MM.1S (cell line): ENCODE results near the gene BHLHA15.

Experiments
- DNase-seq: peaks from one replicate; pipeline ENCODE4 v3.0.0-alpha.2; 2015
- H2AFZ ChIP-seq: fragments of 300-600 bp; sonication (generic); 2 replicates; pipeline ENCODE4 v1.6.0; 2016; ENCODE audit warnings: antibody characterized with exemption, low read length
- H3F3A ChIP-seq: fragments of 300-600 bp; sonication (generic); 2 replicates; pipeline ENCODE4 v1.6.1; 2016; ENCODE audit warnings: mild to moderate bottlenecking, antibody characterized with exemption, low read length, moderate library complexity, mixed read lengths; ENCODE audit not compliant: insufficient read depth
- H3K27ac ChIP-seq: fragments of 300-600 bp; sonication (generic); 2 replicates; pipeline ENCODE4 v1.5.1; 2016; ENCODE audit warnings: mild to moderate bottlenecking, low read length
- H3K27me3 ChIP-seq: fragments of 300-600 bp; sonication (generic); replicated peaks from 2 replicates; pipeline ENCODE4 v1.6.0; 2016; ENCODE audit warnings: low read length; ENCODE audit not compliant: insufficient read depth
- H3K36me3 ChIP-seq: fragments of 300-600 bp; sonication (generic); replicated peaks from 2 replicates; pipeline ENCODE4 v1.6.1; 2016; ENCODE audit warnings: mild to moderate bottlenecking, low read length, mixed read lengths; ENCODE audit not compliant: insufficient read depth
- H3K4me1 ChIP-seq: fragments of 300-600 bp; sonication (generic); 2 replicates; pipeline ENCODE4 v1.6.1; 2016; ENCODE audit warnings: low read length, mixed read lengths
- H3K4me2 ChIP-seq: fragments of 300-600 bp; sonication (generic); 2 replicates; pipeline ENCODE4 v1.6.0; 2016; ENCODE audit warnings: low read depth, low read length
- H3K4me3 ChIP-seq: fragments of 300-600 bp; sonication (generic); 2 replicates; pipeline ENCODE4 v1.5.1; 2016; ENCODE audit warnings: low read length, mixed read lengths
- H3K79me2 ChIP-seq: fragments of 300-600 bp; sonication (generic); 2 replicates; pipeline ENCODE4 v1.6.1; 2016; ENCODE audit warnings: mixed run types, low read length, mixed read lengths
- H3K9ac ChIP-seq: fragments of 300-600 bp; sonication (generic); 2 replicates; pipeline ENCODE4 v1.6.1; 2016; ENCODE audit warnings: low read length, mixed read lengths
- H3K9me2 ChIP-seq: fragments of 300-600 bp; sonication (generic); replicated peaks from 2 replicates; pipeline ENCODE4 v1.6.1; 2016; ENCODE audit warnings: mild to moderate bottlenecking, low read length, mixed read lengths; ENCODE audit not compliant: insufficient read depth
- H3K9me3 ChIP-seq: fragments of 300-600 bp; sonication (generic); replicated peaks from 2 replicates; pipeline ENCODE4 v1.6.1; 2016; ENCODE audit warnings: mild to moderate bottlenecking, low read length, mixed read lengths; ENCODE audit not compliant: insufficient read depth
- H4K20me1 ChIP-seq: fragments of 300-600 bp; sonication (generic); 2 replicates; pipeline ENCODE4 v1.6.1; 2016; ENCODE audit warnings: mild to moderate bottlenecking, low read length, moderate library complexity, mixed read lengths; ENCODE audit not compliant: insufficient read depth
- CTCF ChIP-seq: fragments of 300-600 bp; sonication (generic); IDR thresholded peaks from 2 replicates; pipeline ENCODE4 v1.5.1; 2016; ENCODE audit warnings: antibody characterized with exemption, low read length, mixed read lengths
- EZH2 ChIP-seq: fragments of 300-600 bp; sonication (generic); optimal IDR thresholded peaks from 2 replicates; pipeline ENCODE3; 2017; ENCODE audit warnings: low read depth, mild to moderate bottlenecking, antibody characterized with exemption, low read length, mixed read lengths
- EZH2phosphoT487 ChIP-seq: fragments of 300-600 bp; sonication (generic); IDR thresholded peaks from 2 replicates; pipeline ENCODE4 v1.6.1; 2018; ENCODE audit warnings: antibody characterized with exemption, low read length

The BHLHA15 gene

GRCh38 chr7:98167653-98168052 lies 43.6 kb upstream of the BHLHA15 start:
- no peak overlapping the region for H3K27ac ChIP-seq
- no peak for DNase-seq
- H3K4me2 ChIP-seq: no peak overlapping the region
- H3K9me3 ChIP-seq: no peaks in the 10 kb centered on the region
- no peak for TF ChIP-seq CTCF
- TF ChIP-seq EZH2phosphoT487: no peak
- TF ChIP-seq EZH2: no peak
- no peaks in the 10 kb centered on the region for H3K36me3 ChIP-seq
- no peak overlapping the region for H3K4me3 ChIP-seq
- no peaks in the 10 kb centered on the region for H3K4me1 ChIP-seq
- no peak overlapping the region for H2AFZ ChIP-seq
- no peaks in the 10 kb centered on the region for H3K27me3 ChIP-seq
- no peaks in the 10 kb centered on the region for H3K9me2 ChIP-seq
- H3K9ac ChIP-seq: no peak overlapping the region
- H3K79me2 ChIP-seq: peaks cover 10% of the 10 kb centered on the region; the same call in 1 of the 2 replicates
- H3F3A ChIP-seq: no peaks in the 10 kb centered on the region
- no peaks in the 10 kb centered on the region for H4K20me1 ChIP-seq

- no peaks in the 10 kb centered on the region for H3K27me3 ChIP-seq
- peak; percentile 59 for DNase-seq
- no peaks in the 10 kb centered on the region for H3K9me3 ChIP-seq
- H3K4me3 ChIP-seq: no peak overlapping the region
- H3K4me1 ChIP-seq: no peaks in the 10 kb centered on the region
- H3K27ac ChIP-seq: no peak overlapping the region
- H4K20me1 ChIP-seq: no peaks in the 10 kb centered on the region
- H3K36me3 ChIP-seq: no peaks in the 10 kb centered on the region
- H3F3A ChIP-seq: no peaks in the 10 kb centered on the region
- no peak overlapping the region for H3K4me2 ChIP-seq
- no peak for TF ChIP-seq EZH2
- peak; percentile 69 for TF ChIP-seq CTCF
- no peaks in the 10 kb centered on the region for H3K9me2 ChIP-seq
- peaks cover 10% of the 10 kb centered on the region; the same call in 1 of the 2 replicates for H3K79me2 ChIP-seq
- no peak overlapping the region for H2AFZ ChIP-seq
- no peak overlapping the region for H3K9ac ChIP-seq
Observed at GRCh38 chr7:98168181-98168903, 42.9 kb upstream of the BHLHA15 start.

- Histone ChIP-seq H2AFZ (no peak overlapping the region), H3K4me3 (no peak overlapping the region), H3K9me2 (no peaks in the 10 kb centered on the region), H3K9me3 (no peaks in the 10 kb centered on the region), H3K9ac (no peak overlapping the region), H3K27me3 (no peaks in the 10 kb centered on the region), H3K27ac (no peak overlapping the region), H3K36me3 (no peaks in the 10 kb centered on the region), H3K4me1 (no peaks in the 10 kb centered on the region), H3K4me2 (no peak overlapping the region), H3K79me2 (peaks cover 10% of the 10 kb centered on the region; the same call in 1 of the 2 replicates), H4K20me1 (no peaks in the 10 kb centered on the region), H3F3A (no peaks in the 10 kb centered on the region)
- TF ChIP-seq EZH2 (no peak), CTCF (no peak), EZH2phosphoT487 (no peak)
- DNase-seq: no peak
Observed at GRCh38 chr7:98168904-98169621, 42.2 kb upstream of the BHLHA15 start.
